Erythroblast (primary cell): ENCODE results near the gene PIGA.

Experiments
- GATA1 ChIP-seq: IDR thresholded peaks from 2 replicates; pipeline ENCODE4 v1.6.1; 2011; ENCODE audit warnings: low read depth, mild to moderate bottlenecking, control low read depth, low read length, moderate library complexity
- POLR2A ChIP-seq: IDR thresholded peaks from 2 replicates; pipeline ENCODE4 v1.6.1; 2011; ENCODE audit warnings: mild to moderate bottlenecking, low read length

DNA sequence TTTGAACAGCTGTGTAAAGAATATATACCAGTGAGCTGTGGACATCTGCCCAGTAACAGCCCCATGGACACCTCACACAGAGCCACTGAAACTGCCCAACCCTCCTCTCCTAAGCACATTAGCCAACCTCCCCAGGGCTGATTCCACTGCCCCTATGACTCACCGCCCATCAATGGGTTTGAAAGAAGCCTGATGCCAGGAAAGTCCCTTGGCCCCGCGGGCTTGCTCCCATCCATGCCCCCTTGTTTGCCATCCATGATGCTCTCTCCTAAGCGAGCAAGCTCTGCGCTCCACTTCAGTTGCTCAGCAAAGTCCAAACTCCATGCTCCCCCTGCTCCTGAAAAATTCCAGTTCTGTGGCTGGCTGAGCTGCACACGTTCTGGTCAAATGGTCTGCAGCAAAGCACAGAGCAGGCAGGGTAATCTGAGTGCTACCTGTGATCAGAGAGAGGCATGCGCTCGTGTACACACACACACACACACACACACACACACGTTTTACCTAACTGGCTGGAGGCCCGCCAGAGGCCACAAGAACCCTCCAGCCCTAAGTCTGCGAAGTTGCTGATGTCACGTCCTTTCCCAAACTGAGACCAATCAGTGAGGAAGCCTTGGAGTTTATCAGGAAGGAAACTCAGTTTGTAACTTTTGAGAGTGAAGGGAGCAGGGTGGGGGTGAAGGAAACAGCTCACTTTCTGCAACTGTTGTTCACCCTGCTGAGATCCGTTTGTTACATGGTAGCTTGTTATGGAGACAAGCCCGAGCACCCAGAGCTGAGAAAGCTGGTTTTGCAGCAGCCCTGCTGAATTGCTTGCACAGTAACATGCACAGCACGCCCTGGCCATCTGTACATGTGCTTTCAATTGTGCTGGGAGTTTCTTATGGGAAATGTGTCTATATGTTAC lies 65.5 kb downstream of the PIGA start, which contains the start of gene ASB9:
- TF ChIP-seq POLR2A (no peak), GATA1 (no peak)
